IPS-20b (cell line): ENCODE results near the gene TRA2B.
A peak's percentile ranks its signal among the peaks of the same experiment; 100 is the strongest.

ENCODE experiments used
- H3K27ac ChIP-seq: one replicate; pipeline ENCODE4 v1.5.1; 2013; ENCODE audit warnings: low read length
- H3K27me3 ChIP-seq: 2 replicates; pipeline ENCODE4 v1.6.1; 2013; ENCODE audit warnings: mild to moderate bottlenecking, low read length, inconsistent platforms; ENCODE audit not compliant: insufficient read depth
- H3K36me3 ChIP-seq: 2 replicates; pipeline ENCODE4 v1.6.1; 2013; ENCODE audit warnings: low read depth, mild to moderate bottlenecking, inconsistent platforms, low read length, moderate library complexity; ENCODE audit not compliant: insufficient read depth
- H3K4me1 ChIP-seq: 2 replicates; pipeline ENCODE4 v1.6.1; 2013; ENCODE audit warnings: mild to moderate bottlenecking, control low read depth, inconsistent platforms, low read length, moderate library complexity; ENCODE audit not compliant: insufficient read depth
- H3K4me3 ChIP-seq: 2 replicates; pipeline ENCODE4 v1.5.1; 2013; ENCODE audit warnings: mild to moderate bottlenecking, low read length, inconsistent platforms
- H3K9ac ChIP-seq: 2 replicates; pipeline ENCODE4 v1.6.1; 2013; ENCODE audit warnings: low read depth, mild to moderate bottlenecking, inconsistent platforms, low read length, moderate library complexity
- H3K9me3 ChIP-seq: 2 replicates; pipeline ENCODE4 v1.6.1; 2013; ENCODE audit warnings: mild to moderate bottlenecking, low read depth, low read length, inconsistent platforms; ENCODE audit not compliant: insufficient read depth

TRA2B gene

DNA sequence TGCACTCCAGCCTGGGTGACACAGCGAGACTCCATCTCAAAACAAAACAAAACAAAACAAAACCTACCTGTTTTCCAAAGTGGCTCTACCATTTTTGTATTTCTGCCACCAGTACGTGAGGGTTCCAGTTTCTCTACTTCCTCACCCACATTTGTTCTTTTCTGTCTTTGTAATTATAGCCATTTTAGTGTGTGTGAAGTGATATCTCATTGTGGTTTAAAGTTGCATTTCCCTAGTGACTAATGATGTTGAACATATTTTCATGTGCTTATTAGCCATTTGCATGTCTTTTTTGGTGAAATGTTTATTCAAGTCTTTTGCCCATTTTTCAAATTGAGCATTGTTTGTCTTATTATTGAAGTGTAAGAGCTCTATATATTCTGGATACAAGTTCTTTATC lies 50.7 kb downstream of the TRA2B start:
- H3K27ac ChIP-seq = no peak overlapping the region
- no peaks in the 10 kb centered on the region for H3K27me3 ChIP-seq
- no peaks in the 10 kb centered on the region for H3K36me3 ChIP-seq
- H3K4me1 ChIP-seq = no peaks in the 10 kb centered on the region
- no peak overlapping the region for H3K4me3 ChIP-seq
- H3K9me3 ChIP-seq = no peaks in the 10 kb centered on the region
- no peak overlapping the region for H3K9ac ChIP-seq

- Histone ChIP-seq H3K9me3 (no peaks in the 10 kb centered on the region), H3K27ac (no peak overlapping the region), H3K4me1 (no peaks in the 10 kb centered on the region), H3K27me3 (no peaks in the 10 kb centered on the region), H3K4me3 (no peak overlapping the region), H3K36me3 (no peaks in the 10 kb centered on the region), H3K9ac (no peak overlapping the region)
These were observed 53.2 kb downstream of the TRA2B start for GRCh38 chr3:185884641-185885040.

DNA sequence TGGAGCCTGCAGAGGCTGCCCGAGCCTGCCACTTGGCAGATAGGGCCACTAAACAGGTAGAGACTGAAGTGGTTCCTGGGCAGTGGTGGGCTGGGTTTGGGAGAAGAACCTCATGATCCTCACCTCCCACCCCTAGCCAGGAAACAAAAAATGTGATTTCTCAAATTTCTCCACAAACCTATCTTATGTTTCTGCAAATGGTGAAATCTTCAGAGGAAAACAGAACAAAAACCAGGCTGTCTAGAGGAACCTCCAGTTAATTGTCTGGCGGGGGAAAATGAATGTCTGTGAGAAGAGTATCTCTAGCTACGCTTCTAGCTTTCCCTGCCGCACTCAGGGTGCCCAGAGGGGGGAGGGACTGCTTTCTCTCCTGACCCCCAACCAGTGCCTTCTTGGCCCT lies 55.9 kb downstream of the TRA2B start:
- H3K27me3 ChIP-seq = no peaks in the 10 kb centered on the region
- no peak overlapping the region for H3K27ac ChIP-seq
- H3K9ac ChIP-seq = no peak overlapping the region
- no peaks in the 10 kb centered on the region for H3K4me1 ChIP-seq
- H3K9me3 ChIP-seq = no peaks in the 10 kb centered on the region
- no peaks in the 10 kb centered on the region for H3K36me3 ChIP-seq
- H3K4me3 ChIP-seq = no peak overlapping the region

DNA sequence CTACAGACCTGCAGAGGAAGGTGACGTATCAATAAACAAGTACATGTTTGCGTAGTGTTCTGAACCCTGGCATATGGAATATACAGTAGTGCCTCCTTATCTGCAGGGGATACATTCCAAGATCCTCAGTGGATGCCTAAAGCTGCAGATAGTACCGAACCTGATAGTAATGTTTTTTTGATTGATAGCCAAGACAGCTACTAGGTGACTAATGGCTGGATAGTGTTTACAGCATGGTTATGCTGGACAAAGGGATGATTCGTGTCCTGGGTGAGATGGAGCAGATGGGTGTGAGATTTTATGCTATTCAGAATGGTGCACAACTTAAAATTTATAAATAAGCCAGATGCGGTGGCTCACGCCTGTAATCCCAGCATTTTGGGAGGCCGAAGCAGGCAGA lies 57.2 kb downstream of the TRA2B start:
- no peak overlapping the region for H3K9ac ChIP-seq
- no peak overlapping the region for H3K4me3 ChIP-seq
- H3K4me1 ChIP-seq = no peaks in the 10 kb centered on the region
- H3K36me3 ChIP-seq = no peaks in the 10 kb centered on the region
- H3K9me3 ChIP-seq = no peaks in the 10 kb centered on the region
- H3K27me3 ChIP-seq = no peaks in the 10 kb centered on the region
- H3K27ac ChIP-seq = no peak overlapping the region

- no peak overlapping the region for H3K9ac ChIP-seq
- no peak overlapping the region for H3K27ac ChIP-seq
- no peaks in the 10 kb centered on the region for H3K36me3 ChIP-seq
- H3K4me3 ChIP-seq = no peak overlapping the region
- no peaks in the 10 kb centered on the region for H3K9me3 ChIP-seq
- H3K27me3 ChIP-seq = no peaks in the 10 kb centered on the region
- peaks cover 3% of the 10 kb centered on the region; the same call in 1 of the 2 replicates for H3K4me1 ChIP-seq
These were observed 58.9 kb downstream of the TRA2B start for GRCh38 chr3:185878920-185879319.

- H3K4me1 ChIP-seq = peaks cover 3% of the 10 kb centered on the region; the same call in 1 of the 2 replicates
- no peaks in the 10 kb centered on the region for H3K9me3 ChIP-seq
- H3K9ac ChIP-seq = 0 out of 2 replicates have a peak overlapping the region, but pooled peaks have one; percentile 5
- no peaks in the 10 kb centered on the region for H3K36me3 ChIP-seq
- H3K4me3 ChIP-seq = no peak overlapping the region
- H3K27me3 ChIP-seq = no peaks in the 10 kb centered on the region
- H3K27ac ChIP-seq = no peak overlapping the region
These were observed 63.7 kb downstream of the TRA2B start for GRCh38 chr3:185874119-185874518.

GRCh38 chr3:185867650-185868049 lies 70.2 kb downstream of the TRA2B start:
- Histone ChIP-seq H3K4me3 (no peak overlapping the region), H3K27ac (no peak overlapping the region), H3K27me3 (no peaks in the 10 kb centered on the region), H3K9ac (no peak overlapping the region), H3K4me1 (no peaks in the 10 kb centered on the region), H3K36me3 (no peaks in the 10 kb centered on the region), H3K9me3 (no peaks in the 10 kb centered on the region)

DNA sequence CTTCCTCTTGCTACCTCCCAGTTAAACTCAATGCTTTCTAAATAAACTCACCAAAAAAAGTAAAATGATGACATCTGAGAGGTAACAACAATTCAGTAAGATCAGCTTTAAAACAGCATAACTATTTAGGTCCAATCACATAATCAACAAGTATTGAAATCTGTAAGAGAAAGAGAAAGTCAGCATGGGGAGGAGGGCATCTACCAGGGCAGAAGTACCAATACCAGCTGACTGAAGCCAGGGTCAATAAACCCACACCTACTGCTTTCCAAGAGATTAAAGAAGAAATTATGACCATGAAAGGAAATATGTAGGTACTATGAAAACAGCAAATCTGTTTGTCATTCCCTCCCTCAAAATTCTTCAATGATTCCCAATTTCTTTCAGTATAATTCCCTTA lies 70.8 kb downstream of the TRA2B start:
- no peak overlapping the region for H3K4me3 ChIP-seq
- H3K4me1 ChIP-seq = no peaks in the 10 kb centered on the region
- no peaks in the 10 kb centered on the region for H3K36me3 ChIP-seq
- no peak overlapping the region for H3K27ac ChIP-seq
- H3K27me3 ChIP-seq = no peaks in the 10 kb centered on the region
- H3K9ac ChIP-seq = no peak overlapping the region
- H3K9me3 ChIP-seq = no peaks in the 10 kb centered on the region

DNA sequence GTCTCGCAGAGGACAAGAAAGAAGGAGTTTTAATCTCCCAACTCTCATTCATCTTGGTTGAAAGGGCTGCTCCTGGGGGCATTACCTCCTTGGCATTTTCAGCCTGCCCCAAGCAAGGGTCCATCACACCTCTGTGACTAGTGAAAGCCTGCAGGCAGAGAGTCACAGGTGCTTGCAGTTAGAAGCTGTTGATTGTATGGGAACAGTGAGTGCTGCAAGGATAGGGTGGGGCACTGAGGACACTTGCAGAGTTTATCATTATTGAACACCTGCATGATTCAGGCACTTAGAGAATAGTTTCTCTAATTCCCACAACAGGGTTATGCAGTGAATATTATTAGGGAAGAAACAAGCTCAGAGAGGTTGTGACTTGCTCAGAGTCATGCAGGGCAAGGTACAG lies 71.3 kb downstream of the TRA2B start:
- no peak overlapping the region for H3K27ac ChIP-seq
- no peak overlapping the region for H3K4me3 ChIP-seq
- H3K9me3 ChIP-seq = no peaks in the 10 kb centered on the region
- H3K27me3 ChIP-seq = no peaks in the 10 kb centered on the region
- H3K36me3 ChIP-seq = no peaks in the 10 kb centered on the region
- no peaks in the 10 kb centered on the region for H3K4me1 ChIP-seq
- H3K9ac ChIP-seq = no peak overlapping the region
